NCI-H2081 treated with DMSO at 0.1 percent for 48 hours (cell line): Measurements from ENCODE around the gene FBN1.

Source experiments
- DNase-seq: peaks from one replicate; lab custom pipeline; 2025; lab: John Stamatoyannopoulos, UW

Gene FBN1

GRCh38 chr15:48553559-48553958 is 92.0 kb downstream of the FBN1 start:
- DNase-seq = no peak

- DNase-seq = no peak
Measured at GRCh38 chr15:48550822-48551525, 94.5 kb downstream of the FBN1 start.

GRCh38 chr15:48548455-48548854 is 97.1 kb downstream of the FBN1 start:
- DNase-seq = no peak

GRCh38 chr15:48547286-48547685 is 98.2 kb downstream of the FBN1 start:
- no peak for DNase-seq

- DNase-seq = no peak
Measured at GRCh38 chr15:48546296-48546695, 99.2 kb downstream of the FBN1 start.

- DNase-seq = no peak
Measured at GRCh38 chr15:48544778-48545177, 100.7 kb downstream of the FBN1 start.

- DNase-seq = no peak
Measured at GRCh38 chr15:48541341-48542278, 103.9 kb downstream of the FBN1 start.

- DNase-seq = no peak
Measured at GRCh38 chr15:48540756-48541155, 104.8 kb downstream of the FBN1 start.

- DNase-seq = no peak
Measured at GRCh38 chr15:48538941-48539340, 106.6 kb downstream of the FBN1 start.

GRCh38 chr15:48537271-48538113 is 108.0 kb downstream of the FBN1 start:
- no peak for DNase-seq

- no peak for DNase-seq
Measured at GRCh38 chr15:48536681-48537091, 108.8 kb downstream of the FBN1 start.

GRCh38 chr15:48533982-48534381 is 111.5 kb downstream of the FBN1 start:
- no peak for DNase-seq

GRCh38 chr15:48532946-48533345 is 112.6 kb downstream of the FBN1 start:
- DNase-seq = no peak

- DNase-seq = no peak
Measured at GRCh38 chr15:48530528-48530927, 115.0 kb downstream of the FBN1 start.

GRCh38 chr15:48528921-48529320 is 116.6 kb downstream of the FBN1 start:
- DNase-seq = no peak

GRCh38 chr15:48527517-48527916 is 118.0 kb downstream of the FBN1 start:
- no peak for DNase-seq

GRCh38 chr15:48522911-48523310 is 122.6 kb downstream of the FBN1 start:
- DNase-seq = no peak

GRCh38 chr15:48522123-48522522 is 123.4 kb downstream of the FBN1 start:
- no peak for DNase-seq

GRCh38 chr15:48520376-48521155 is 124.9 kb downstream of the FBN1 start:
- no peak for DNase-seq

- no peak for DNase-seq
Measured at GRCh38 chr15:48516121-48516520, 129.4 kb downstream of the FBN1 start.

- no peak for DNase-seq
Measured at GRCh38 chr15:48515500-48515899, 130.0 kb downstream of the FBN1 start.
